ENCODE results near the gene SFMBT1.

GRCh38 chr3:52931328-52931727 is 114.5 kb downstream of the SFMBT1 start:
- TF ChIP-seq CTCF (IDR thresholded peaks at IDR 0.05) (no peak), POLR2A (IDR thresholded peaks at IDR 0.05) (no peak)
